Epithelial cell of esophagus (primary cell): ENCODE data around the gene LTC4S.
A peak's percentile ranks its signal among the peaks of the same experiment; 100 is the strongest.

Experiments
- DNase-seq: peaks from one replicate; pipeline ENCODE4 v3.0.0; 2010; ENCODE audit warnings: low read depth
- H3K4me3 ChIP-seq: 2 replicates; pipeline ENCODE4 v1.5.1; 2011; ENCODE audit warnings: mild to moderate bottlenecking, low read length, control low read depth
- TF ChIP-seq, protein P1 (sequence below): IDR thresholded peaks from 2 replicates; pipeline ENCODE4 v1.5.1; 2011; ENCODE audit warnings: low read depth, mild to moderate bottlenecking, low read length, control low read depth, inconsistent platforms; ENCODE audit not compliant: insufficient read depth; ENCODE audit errors: missing control alignments

LTC4S gene

DNA sequence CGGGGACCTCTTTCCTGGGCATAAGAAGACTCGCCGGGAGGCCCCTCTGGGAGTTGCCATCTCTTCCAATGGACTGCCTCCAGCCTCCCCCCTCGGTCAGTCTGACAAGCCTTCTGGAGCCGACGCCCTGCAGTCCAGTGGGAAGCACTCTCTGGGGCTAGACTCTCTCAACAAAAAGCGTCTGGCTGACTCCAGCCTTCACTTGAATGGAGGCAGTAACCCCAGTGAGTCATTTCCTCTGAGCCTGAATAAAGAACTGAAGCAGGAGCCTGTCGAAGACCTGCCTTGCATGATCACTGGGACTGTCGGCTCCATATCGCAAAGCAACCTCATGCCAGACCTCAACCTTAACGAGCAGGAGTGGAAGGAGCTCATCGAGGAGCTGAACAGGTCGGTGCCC lies 28.4 kb upstream of the LTC4S start:
- TF ChIP-seq, protein P1, sequence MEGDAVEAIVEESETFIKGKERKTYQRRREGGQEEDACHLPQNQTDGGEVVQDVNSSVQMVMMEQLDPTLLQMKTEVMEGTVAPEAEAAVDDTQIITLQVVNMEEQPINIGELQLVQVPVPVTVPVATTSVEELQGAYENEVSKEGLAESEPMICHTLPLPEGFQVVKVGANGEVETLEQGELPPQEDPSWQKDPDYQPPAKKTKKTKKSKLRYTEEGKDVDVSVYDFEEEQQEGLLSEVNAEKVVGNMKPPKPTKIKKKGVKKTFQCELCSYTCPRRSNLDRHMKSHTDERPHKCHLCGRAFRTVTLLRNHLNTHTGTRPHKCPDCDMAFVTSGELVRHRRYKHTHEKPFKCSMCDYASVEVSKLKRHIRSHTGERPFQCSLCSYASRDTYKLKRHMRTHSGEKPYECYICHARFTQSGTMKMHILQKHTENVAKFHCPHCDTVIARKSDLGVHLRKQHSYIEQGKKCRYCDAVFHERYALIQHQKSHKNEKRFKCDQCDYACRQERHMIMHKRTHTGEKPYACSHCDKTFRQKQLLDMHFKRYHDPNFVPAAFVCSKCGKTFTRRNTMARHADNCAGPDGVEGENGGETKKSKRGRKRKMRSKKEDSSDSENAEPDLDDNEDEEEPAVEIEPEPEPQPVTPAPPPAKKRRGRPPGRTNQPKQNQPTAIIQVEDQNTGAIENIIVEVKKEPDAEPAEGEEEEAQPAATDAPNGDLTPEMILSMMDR, result no peak
- H3K4me3 ChIP-seq, result no peak overlapping the region
- DNase-seq, result peak; percentile 83

DNA sequence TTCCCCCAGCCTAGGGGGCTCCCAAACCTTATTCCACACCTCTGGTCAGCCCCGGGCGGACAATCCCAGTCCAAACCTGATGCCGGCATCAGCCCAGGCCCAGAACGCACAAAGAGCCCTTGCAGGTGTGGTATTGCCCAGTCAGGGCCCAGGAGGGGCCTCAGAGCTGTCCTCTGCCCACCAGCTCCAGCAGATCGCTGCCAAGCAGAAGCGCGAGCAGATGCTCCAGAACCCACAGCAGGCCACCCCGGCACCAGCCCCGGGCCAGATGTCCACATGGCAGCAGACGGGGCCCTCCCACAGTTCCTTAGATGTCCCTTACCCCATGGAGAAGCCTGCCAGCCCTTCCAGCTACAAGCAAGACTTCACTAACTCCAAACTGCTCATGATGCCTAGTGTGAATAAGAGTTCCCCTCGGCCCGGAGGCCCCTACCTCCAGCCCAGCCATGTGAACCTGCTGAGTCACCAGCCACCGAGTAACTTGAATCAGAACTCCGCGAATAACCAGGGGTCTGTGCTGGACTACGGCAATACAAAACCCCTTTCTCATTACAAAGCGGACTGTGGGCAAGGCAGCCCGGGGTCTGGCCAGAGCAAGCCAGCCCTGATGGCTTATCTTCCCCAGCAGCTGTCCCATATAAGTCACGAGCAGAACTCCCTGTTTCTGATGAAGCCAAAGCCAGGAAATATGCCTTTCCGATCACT lies 27.6 kb upstream of the LTC4S start:
- no peak overlapping the region for H3K4me3 ChIP-seq
- TF ChIP-seq, protein P1, result no peak
- no peak for DNase-seq

DNA sequence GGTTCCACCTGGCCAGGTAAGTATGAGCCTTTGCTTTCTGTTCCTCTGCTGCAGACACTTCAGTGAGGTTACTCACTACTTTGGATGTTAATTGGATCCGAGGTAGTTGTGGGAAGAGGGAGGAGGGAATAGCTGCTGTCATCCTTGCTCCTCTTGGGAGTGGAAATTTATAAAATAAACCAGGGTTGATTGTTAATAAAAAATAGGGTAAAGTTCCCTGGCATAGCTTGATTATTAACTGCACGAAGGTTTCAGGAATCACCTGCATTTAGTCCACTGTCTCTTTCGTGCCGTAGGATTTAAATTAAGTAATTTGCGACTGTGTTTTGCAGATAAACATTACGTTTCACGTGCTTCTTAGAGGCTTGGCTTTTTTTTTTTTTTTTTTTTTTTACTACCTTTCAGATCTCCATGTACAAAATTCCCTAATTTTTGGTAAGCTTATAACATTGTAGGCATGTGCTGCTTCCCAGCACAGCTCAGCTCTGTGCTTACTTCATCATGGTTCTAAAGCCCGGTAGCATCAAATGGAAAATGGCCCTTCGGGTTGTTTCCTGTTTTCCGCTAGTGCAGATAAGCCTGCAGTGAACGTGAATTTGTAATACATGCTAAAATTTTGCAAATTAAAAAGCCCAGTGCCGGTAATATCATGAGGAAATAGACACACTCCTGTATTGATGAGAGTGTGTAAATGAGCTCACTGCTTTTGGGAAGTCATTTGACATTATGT lies 26.9 kb upstream of the LTC4S start:
- DNase-seq, result no peak
- TF ChIP-seq, protein P1, result no peak
- no peak overlapping the region for H3K4me3 ChIP-seq

DNA sequence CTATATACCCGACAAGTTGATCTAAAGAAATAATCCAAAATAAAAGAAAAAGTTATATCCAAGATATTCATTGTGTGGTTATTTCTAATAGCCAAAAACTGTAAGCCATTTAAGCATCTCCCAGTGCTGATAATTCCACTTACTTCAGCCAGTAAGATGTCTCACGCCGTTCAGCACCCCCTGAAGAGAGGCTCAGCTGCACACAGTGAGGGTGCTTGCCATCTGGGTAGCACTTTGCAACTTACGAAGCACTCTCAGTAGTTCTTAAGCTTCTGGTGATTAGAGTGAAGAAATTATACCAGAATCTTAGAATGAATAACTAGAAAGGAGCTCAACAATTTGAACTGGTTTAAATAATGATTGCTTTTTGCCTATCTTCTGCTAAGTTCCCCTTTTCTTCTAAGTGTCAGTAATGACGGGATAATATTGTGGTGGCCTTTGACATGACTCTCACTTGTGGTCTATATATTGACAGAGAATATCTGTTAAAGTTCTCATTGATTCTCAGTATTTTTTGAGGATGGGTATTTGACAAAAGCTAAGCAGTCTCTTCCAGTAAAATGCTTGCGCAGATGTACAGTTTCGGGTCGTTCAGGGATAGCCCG lies 26.2 kb upstream of the LTC4S start:
- H3K4me3 ChIP-seq, result no peak overlapping the region
- DNase-seq, result no peak
- TF ChIP-seq, protein P1, result no peak

DNA sequence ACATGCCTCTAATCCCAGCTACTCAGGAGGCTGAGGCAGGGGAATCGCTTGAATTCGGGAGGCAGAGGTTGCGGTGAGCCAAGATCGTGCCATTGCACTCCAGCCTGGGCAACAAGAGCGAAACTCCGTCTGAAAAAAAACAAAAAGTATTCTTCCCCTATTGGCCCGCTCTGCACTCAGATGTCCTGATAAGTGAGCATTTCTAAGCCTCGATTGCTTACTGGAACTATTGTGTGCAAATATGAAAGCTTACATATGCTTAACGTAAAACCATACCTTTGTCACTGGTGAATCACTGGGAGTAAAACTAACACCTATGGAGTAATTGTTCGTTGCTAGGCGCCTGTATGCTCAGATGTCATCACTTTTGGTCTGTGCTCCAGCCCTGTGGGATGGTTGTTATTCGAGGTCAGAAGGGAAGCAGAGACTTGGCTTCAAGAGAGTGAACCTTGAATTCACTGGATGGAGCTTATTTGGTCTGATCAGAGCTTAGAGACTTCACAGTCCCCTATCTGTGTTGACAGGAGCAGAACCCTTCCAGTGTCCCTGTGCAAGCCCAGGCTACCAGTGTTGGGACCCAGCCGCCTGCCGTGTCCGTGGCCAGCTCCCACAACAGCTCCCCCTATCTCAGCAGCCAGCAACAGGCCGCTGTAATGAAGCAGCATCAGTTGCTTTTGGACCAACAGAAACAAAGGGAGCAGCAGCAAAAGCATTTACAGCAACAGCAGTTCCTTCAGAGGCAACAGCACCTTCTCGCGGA lies 25.3 kb upstream of the LTC4S start:
- peak; percentile 21 for DNase-seq
- H3K4me3 ChIP-seq, result no peak overlapping the region
- TF ChIP-seq, protein P1, result no peak

DNA sequence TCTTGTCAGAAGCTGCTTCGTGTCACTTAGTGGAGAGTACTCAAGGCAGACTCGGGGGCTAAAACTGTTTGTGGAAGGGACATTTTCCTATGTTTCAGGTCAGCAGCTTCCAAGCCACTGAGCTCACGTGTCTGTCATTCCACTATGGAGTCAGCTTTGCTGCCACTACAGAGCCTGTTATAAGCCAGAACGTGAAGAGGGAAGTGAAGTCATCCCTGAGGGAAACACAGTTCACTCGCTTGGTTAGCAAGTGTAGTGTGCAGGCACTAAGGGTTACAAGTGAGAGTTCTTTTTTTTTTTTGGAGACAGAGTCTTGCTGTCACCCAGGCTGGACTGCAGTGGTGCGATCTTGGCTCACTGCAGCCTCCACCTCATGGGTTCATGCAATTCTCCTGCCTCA lies 24.5 kb upstream of the LTC4S start:
- DNase-seq, result no peak
- H3K4me3 ChIP-seq, result no peak overlapping the region
- TF ChIP-seq, protein P1, result no peak
